Smooth muscle cell (in vitro differentiated cells): ENCODE data around the gene FRMD8. TPM values are rescaled to one million over a fixed set of nuclear protein-coding genes. Genes with fewer than 3 reads are reported as not detected.

ENCODE experiments used
- DNase-seq: peaks from one replicate; lab custom pipeline; 2025; ENCODE audit not compliant: unreplicated experiment; lab: John Stamatoyannopoulos, UW
- H2AFZ ChIP-seq: fragments of 200-600 bp; sonication (generic); 2 replicates; pipeline ENCODE4 v1.6.0; 2016; ENCODE audit warnings: antibody characterized with exemption, low read depth, mild to moderate bottlenecking
- H3F3A ChIP-seq: fragments of 200-600 bp; sonication (generic); 2 replicates; pipeline ENCODE4 v1.6.0; 2017; ENCODE audit warnings: antibody characterized with exemption, low read depth
- H3K27ac ChIP-seq: fragments of 200-600 bp; sonication (generic); 2 replicates; pipeline ENCODE4 v1.5.1; 2016; ENCODE audit warnings: low read depth, mild to moderate bottlenecking
- H3K27me3 ChIP-seq: fragments of 200-600 bp; sonication (generic); 2 replicates; pipeline ENCODE4 v1.6.1; 2016; ENCODE audit warnings: low read depth, mild to moderate bottlenecking
- H3K36me3 ChIP-seq: fragments of 200-600 bp; sonication (generic); 2 replicates; pipeline ENCODE4 v1.5.1; 2016; ENCODE audit warnings: low read depth
- H3K4me1 ChIP-seq: fragments of 200-600 bp; sonication (generic); 2 replicates; pipeline ENCODE4 v1.5.1; 2016; ENCODE audit warnings: low read depth
- H3K4me2 ChIP-seq: fragments of 200-600 bp; sonication (generic); 2 replicates; pipeline ENCODE4 v1.6.0; 2016; ENCODE audit warnings: mild to moderate bottlenecking
- H3K4me3 ChIP-seq: fragments of 200-600 bp; sonication (generic); 2 replicates; pipeline ENCODE4 v1.5.1; 2016; ENCODE audit warnings: mild to moderate bottlenecking
- H3K79me2 ChIP-seq: fragments of 200-600 bp; sonication (generic); 2 replicates; pipeline ENCODE4 v1.6.0; 2016; ENCODE audit warnings: low read depth, mild to moderate bottlenecking
- H3K9ac ChIP-seq: fragments of 200-600 bp; sonication (generic); 2 replicates; pipeline ENCODE4 v1.6.0; 2016; ENCODE audit warnings: low read depth
- H3K9me3 ChIP-seq: fragments of 200-600 bp; sonication (generic); replicated peaks from 2 replicates; pipeline ENCODE4 v1.5.1; 2016; ENCODE audit warnings: low read depth
- H4K20me1 ChIP-seq: fragments of 200-600 bp; sonication (generic); 2 replicates; pipeline ENCODE4 v1.6.0; 2016; ENCODE audit warnings: low read depth
- CTCF ChIP-seq: fragments of 200-600 bp; sonication (generic); IDR thresholded peaks from 2 replicates; pipeline ENCODE4 v1.5.1; 2017; ENCODE audit warnings: borderline replicate concordance, mild to moderate bottlenecking, antibody characterized with exemption; ENCODE audit not compliant: insufficient read depth, poor library complexity, severe bottlenecking
- WGBS: methylation state at CpG from one replicate; pipeline ENCODE4 v1.1.7; 2016; ENCODE audit warnings: low lambda C conversion rate; 5-methylcytosine and 5-hydroxymethylcytosine counted together
- polyA plus RNA-seq: library from polyadenylated mRNA; unstranded; fragments of >200 nt; fragmentation: Nextera tagmentation; extraction: Ambion mirVana; gene quantifications from 2 replicates; pipeline ENCODE4 v1.2.1, GENCODE V29; 2016
- total RNA-seq: library from RNA; depleted of rRNA; stranded (reverse); fragments of >200 nt; gene quantifications from 2 replicates; pipeline ENCODE4 v1.2.3, GENCODE V29; 2014

The FRMD8 gene
- total and polyA plus RNA-seq, 2 experiments from 2014 or later: 16.7 to 37.8 TPM

- H3K9me3 ChIP-seq: no peaks in the 10 kb centered on the region
- no peak for TF ChIP-seq CTCF
- peaks cover 26% of the 10 kb centered on the region for H4K20me1 ChIP-seq
- no peak overlapping the region for H3K27ac ChIP-seq
- no peaks in the 10 kb centered on the region for H3K79me2 ChIP-seq
- no peak overlapping the region for H3K4me2 ChIP-seq
- H3K27me3 ChIP-seq: no peaks in the 10 kb centered on the region
- WGBS: 96% methylated on average over 24 of the region's 24 CpGs
- H3K4me3 ChIP-seq: no peak overlapping the region
- H3F3A ChIP-seq: no peaks in the 10 kb centered on the region
- H3K36me3 ChIP-seq: peaks cover 4% of the 10 kb centered on the region
- no peaks in the 10 kb centered on the region for H3K4me1 ChIP-seq
- DNase-seq: no peak
- H2AFZ ChIP-seq: no peak overlapping the region
- H3K9ac ChIP-seq: no peak overlapping the region
Observed at GRCh38 chr11:65404638-65405339, 18.4 kb downstream of the FRMD8 start.

DNA sequence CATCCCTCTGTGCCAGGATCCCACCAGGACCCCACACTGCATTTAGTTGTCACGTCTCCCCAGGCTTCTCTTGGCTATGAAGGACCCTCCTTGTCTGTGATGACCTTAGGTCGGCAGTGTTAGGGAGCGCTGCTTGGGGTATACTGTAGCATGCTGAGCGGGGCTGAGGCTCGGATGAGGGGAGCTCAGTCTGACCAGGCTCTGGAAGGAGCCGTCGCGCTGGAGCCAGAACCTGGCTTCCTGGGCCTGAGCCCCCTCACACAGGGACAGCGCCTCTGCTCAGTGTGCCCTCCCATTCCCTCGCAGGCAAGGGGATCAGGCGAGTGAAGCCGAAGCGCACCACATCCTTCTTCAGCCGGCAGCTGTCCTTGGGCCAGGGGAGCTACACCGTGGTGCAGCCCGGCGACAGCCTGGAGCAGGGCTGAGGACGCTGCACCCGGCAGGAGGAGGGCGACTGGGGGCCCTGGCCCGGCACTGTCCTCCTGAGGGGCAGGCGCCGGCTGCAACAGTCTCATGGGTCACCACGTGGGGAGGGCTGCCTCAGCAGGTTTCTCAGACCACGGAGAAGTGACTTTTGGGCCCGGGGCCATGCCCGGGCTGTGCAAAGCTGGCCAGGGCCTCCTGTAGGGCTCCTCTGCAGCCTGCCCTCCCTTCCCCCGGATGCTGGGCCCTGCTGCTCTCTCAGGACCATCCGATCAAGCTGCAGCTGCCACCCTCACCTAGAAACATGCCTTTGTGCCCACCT is 24.7 kb downstream of the FRMD8 start:
- Histone ChIP-seq H3K9ac (no peak overlapping the region), H3K79me2 (peaks cover 6% of the 10 kb centered on the region), H2AFZ (no peak overlapping the region), H3K27ac (no peak overlapping the region), H3K4me1 (peaks cover 3% of the 10 kb centered on the region), H3K4me3 (no peak overlapping the region), H3K4me2 (no peak overlapping the region), H3K36me3 (no peaks in the 10 kb centered on the region), H4K20me1 (no peaks in the 10 kb centered on the region), H3K27me3 (no peaks in the 10 kb centered on the region), H3K9me3 (no peaks in the 10 kb centered on the region), H3F3A (peaks cover 9% of the 10 kb centered on the region)
- DNase-seq: no peak
- WGBS: 92% methylated on average over 29 of the region's 29 CpGs
- no peak for TF ChIP-seq CTCF

GRCh38 chr11:65411681-65412070 is 25.2 kb downstream of the FRMD8 start:
- Histone ChIP-seq H3K4me3 (no peak overlapping the region), H3K4me1 (peaks cover 7% of the 10 kb centered on the region), H3K9me3 (no peaks in the 10 kb centered on the region), H2AFZ (no peak overlapping the region), H3K27ac (no peak overlapping the region), H3K36me3 (no peaks in the 10 kb centered on the region), H3F3A (peaks cover 9% of the 10 kb centered on the region), H4K20me1 (no peaks in the 10 kb centered on the region), H3K27me3 (no peaks in the 10 kb centered on the region), H3K4me2 (no peak overlapping the region), H3K9ac (no peak overlapping the region), H3K79me2 (peaks cover 11% of the 10 kb centered on the region)
- no peak for DNase-seq
- 90% methylated on average over 5 of the region's 5 CpGs for WGBS
- no peak for TF ChIP-seq CTCF
